ENCODE results near the gene HNRNPF.

Gene HNRNPF

DNA sequence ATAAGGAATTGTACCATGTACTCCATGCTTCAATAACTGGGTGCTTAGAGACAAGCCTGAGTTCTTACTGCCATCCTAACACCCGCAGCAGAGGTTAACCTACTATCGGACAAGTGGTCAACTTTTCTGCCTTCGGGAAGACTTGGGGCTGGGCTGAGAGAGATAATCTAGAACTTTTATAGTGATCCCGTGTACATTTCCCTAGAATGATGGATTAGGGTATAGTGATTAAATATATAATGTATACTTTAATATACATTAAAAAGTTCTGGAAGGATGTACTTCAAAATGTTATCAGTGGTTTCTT, 12.2 kb upstream of the HNRNPF start:
- no peak for DNase-seq (ENCODE audit: low read depth in 2 of 2)

DNA sequence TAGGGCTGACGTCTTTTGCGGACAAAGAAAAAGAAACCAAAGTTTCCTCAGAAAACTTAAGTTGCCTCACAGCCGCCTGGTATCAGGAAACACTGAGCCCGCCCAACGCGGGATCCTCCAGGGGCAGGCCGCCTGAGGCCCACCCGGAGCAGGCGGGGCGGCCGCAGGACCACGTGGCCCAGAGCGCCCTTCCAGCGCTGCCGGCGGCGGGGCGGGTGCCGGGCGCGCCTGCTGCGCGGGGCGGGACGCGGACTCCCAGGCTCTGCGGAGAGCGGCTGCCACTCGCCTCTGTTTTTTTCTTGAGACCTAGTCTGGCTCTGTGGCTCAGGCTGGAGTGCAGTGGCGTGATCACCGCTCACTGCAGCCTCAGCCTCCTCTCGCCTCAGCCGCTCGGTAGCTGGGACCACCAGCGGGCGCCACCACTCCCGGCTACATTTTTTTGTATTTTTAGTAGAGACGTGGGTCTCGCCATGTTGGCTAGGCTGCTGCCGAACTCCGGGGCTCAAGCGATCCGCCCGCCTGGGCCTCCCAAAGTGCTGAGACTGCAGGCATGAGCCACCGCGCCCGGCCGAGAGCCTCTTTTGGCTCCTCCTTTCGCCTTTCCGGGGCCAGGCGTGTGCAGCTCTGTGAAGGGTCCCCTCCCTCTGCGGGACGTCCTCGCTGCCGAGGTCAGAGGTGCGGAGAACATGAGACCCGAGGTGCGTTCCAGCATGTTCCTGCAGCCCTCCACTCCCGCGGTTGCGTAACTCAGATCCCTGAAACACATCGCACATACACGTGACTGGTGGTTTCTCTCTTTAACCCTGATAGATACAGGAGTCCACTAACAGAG, 11.6 kb upstream of the HNRNPF start:
- peak; percentile 85 to 91 for DNase-seq (ENCODE audit: low read depth in 2 of 2)

DNA sequence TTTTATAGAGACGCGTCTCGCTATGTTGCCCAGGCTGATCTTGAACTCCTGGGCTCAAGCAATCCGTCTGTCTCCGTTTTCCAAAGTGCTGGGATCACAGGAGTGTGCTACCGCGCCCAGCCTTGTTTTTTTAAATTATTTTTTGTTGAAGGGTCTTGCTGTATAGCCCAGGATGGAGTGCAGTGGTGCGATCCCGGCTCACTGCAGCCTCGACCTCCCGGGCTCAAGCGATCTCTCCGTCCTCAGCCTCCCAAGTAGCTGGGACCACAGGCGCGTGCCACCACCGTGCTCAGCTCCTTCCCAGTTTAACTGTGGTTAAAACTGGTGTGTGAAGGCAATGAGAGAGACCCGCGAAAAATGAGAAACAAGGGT, 11.0 kb upstream of the HNRNPF start:
- DNase-seq (ENCODE audit: low read depth in 2 of 2): no peak

DNA sequence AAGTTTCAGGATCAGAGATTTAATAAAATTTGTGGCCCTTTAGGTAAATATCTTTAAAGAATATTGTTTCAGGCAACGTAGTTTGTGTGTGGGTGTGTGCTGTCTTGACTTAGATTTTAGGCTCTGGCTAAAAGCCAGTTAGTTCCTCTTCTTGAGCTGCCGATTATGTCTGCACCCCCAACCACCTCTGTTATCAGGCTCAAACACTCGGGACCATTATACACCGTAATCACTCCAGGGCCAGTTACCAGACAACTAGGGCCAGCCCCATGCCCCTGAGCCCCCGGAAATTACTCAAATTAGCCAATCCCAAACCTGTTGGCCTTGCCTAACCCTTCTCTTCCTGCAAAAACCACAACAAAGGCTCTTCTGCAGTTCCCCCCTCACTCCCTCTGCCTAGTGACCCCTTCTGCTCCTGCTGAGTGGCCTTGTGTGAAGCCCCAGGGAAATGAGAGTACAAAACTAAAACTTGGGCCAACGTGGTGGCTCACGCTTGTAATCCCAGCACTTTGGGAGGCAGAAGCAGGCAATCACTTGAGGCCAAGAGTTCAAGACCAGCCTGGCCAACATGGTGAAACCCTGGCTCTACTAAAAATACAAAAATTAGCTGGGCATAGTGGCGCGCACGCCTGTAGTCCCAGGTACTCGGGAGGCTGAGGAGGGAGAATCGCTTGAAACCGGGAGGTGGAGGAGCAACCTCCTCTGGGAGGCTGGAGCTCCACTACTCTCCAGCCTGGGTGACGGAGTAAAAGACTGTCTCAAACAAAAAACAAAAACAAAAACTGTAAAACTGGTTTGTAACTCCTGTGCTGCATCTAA, 9.2 kb upstream of the HNRNPF start:
- peak in 1 of 2 donors; percentile 53 for DNase-seq (ENCODE audit: low read depth in 2 of 2)

DNA sequence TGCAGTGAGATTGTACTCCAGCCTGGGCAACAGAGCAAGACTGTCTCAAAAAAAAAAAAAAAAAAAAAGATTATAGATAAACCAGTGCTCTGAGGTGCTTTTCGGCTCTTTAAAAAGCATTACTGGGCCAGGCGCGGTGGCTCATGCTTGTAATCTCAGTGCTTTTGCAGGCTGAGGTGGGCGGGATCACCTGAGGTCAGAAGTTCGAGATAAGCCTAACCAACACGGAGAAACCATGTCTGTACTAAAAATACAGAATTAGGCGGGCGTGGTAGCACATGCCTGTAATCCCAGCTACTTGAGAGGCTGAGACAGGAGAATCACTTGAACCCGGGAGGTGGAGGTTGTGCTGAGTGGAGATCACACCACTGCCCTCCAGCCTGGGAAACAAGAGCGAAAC, 6.6 kb upstream of the HNRNPF start:
- no peak for DNase-seq (ENCODE audit: low read depth in 2 of 2)

DNA sequence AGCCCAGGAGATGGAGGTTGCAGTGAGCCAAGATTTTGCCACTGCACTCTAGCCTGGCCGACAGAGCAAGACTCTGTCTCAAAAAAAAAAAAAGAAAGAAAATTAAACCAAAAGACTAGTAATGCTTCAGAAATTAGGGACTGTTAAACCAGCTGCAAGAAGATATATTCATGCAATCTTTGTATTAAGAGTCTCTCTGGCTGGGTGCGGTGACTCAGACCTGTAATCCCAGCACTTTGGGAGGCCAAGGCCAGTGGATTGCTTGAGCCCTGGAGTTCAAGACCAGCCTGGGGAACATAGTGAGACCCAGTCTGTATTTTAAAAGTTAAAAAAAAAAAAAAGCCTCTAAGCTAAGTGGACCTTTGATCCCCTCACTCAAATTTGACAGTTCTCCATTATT, 2.5 kb upstream of the HNRNPF start:
- DNase-seq (ENCODE audit: low read depth in 2 of 2): no peak

DNA sequence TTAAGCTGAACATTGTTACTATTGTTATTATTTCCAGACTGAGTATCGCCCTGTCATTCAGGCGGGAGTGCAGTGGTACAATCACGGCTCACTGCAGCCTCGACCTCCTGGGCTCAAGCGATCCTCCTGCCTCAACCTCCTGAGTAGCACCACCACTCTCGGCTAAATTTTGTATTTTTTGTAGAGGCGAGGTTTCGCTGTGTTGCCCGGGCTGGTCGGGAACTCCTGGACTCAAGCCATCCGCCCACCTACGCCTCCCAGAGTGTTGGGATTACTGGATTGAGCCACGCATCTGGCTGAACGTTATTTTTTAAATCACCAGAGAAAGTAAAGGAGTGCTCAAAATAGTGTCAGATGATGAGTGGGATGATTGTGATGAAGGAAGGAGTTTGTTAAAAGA, 1.4 kb upstream of the HNRNPF start:
- DNase-seq (ENCODE audit: low read depth in 2 of 2): no peak

DNA sequence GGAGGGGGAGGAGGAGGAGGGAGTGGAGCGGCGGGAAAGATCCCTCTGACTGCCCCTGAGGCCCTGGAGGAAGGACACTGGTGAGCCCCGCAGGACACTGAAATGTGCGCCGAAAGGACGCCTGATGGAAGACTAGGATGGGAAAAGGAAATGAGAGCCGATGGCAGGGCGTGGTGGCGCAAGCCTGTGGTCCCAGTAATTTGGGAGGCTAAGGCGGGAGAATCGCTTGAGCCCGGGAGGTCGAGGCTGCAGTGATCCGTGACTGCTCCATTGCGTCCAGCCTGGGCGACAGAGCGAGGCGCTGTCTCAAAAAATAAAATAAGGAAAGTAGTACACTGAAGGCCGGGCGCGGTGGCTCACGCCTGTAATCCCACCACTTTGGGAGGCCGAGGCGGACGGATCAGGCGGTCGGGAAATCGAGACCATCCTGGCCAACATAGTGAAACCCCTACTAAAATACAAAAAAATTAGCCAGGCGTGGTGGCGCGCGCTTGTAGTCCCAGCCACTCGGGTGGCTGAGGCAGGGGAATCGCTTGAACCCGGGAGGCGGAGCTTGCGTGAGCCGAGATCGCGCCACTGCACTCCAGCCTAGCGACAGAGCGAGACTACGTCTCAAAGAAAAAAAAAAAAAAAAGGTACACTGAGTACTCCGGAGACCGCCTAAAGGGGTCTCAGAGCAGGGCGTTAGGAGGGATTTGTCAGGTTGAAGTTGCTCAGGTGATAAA, 561 bp upstream of the HNRNPF start:
- peak; percentile 48 to 69 for DNase-seq (ENCODE audit: low read depth in 2 of 2)

DNA sequence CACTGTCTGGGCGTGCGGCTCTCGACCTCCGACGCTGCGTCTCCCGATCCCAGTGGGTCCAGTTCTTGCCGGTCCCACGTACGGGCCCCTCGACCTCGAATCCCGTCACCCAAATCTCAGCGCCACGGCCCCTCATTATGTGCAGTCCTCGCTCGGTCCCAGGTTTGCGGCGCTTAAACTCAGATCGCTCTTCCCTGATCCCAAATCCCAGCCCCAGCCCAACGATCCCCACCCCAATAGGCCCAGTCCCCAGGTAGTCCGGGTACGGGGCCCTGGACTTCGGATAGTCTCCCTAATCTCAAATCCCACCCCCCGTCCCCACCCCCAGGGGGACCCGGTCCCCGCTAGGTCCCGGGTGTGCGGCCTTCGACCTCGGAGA, 666 bp downstream of the HNRNPF start:
- no peak for DNase-seq (ENCODE audit: low read depth in 2 of 2)

DNA sequence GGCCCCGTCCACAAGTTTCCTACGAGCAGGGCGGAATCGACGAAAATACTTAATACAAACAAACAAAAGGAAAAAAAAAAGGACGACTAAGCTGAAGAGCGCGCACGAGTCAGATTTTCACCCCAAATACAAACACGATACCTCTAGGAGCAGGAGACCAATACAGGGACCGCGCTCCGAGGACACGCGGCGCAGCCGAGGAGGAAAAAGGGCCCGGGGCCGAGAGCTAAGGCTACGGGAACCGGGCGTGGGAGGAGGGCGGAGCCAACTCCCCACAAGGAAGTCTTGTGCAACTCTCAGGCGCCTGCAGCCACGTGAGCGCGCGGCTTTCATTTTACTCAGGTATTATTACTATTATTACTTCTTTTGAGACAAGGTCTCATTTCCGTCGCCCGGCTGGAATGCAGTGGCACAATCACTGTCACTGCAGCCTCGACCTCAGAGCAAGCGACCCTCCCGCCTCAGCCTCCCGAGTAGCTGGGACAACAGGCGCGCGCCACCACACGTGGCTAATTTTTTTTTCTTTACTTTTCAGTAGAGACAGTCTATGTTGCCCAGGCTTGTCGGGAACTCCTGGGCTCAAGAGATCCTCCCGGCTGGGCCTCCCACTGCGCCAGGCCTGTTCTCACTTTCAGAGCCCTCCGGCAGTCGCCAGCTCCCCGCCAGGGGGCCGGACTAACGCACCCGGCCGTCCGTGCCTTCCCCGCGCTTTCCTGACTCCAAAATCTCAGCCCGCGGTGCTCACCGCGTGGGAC, 1.2 kb downstream of the HNRNPF start:
- peak; percentile 85 for DNase-seq (ENCODE audit: low read depth in 2 of 2)

DNA sequence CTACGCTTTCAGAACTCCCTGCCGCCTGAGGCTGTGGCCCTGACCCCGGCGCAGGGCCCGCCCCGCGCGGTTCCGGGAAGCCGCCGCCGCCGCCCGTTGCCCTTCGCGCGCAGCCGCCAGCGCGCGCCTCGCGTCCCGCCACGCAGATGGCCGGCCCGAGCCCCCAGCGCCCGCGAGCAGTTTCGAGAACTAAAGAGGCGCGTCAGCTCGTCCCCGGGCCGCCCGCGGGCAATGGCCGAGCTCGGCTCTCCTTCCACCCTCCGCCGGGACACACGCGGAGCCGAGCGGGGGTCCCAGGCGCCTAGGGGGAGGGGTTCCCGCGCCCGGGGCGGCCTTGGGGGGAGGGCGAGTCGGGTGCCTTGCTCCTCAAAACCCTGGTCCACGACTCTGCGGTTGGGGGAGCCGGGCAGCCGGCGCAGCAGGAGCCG, 1.8 kb downstream of the HNRNPF start:
- DNase-seq (ENCODE audit: low read depth in 2 of 2): peak in 1 of 2 donors; percentile 46

DNA sequence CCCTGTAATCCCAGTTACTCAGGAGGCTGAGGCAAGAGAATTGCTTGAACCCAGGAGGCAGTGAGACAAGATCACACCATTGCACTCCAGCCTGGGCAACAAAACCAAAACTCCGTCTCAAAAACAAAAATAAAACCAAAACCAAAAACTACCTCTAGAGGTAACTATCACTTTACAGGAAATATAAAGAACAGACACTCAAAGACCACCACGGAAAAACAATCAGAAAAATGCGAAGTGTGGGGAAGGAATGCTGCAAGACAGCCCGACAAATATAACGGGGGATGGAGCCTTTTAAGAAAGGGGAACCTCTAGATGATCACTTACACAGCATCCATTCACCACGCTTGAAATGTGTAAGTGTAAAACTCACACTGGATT, 4.3 kb downstream of the HNRNPF start:
- DNase-seq (ENCODE audit: low read depth in 2 of 2): no peak

DNA sequence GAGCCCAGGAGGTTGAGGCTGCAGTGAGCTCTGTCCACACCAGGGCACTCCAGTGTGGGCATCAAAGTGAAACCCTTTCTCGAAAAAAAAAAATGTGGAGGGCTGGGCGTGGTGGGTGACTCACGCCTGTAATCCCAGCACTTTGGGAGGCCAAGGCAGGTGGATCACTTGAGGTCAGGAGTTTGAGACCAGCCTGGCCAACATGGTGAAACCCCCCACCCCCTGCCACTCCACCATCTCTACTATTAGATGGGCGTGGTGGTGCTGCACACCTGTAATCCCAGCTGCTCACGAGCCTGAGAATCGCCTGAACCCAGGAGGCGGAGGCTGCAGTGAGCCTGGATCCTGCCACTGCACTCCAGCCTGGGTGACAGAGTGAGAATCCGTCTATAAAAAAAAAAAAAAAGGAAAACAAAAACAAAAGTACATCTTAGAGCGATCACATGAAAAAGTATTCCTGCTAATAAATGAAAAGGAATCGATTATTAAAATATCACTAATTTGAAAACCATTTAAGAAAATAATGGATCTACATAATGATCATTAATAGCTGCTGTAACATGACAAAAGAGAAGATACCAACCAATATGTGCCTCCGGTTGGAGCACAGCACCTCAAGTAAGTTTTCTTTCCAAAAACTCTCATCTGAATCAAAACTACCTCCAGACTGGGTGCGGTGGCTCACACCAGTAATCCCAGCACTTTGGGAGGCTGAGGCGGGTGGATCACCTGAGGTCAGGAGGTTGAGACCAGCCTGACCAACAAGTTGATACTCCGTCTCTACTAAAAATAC, 4.9 kb downstream of the HNRNPF start:
- DNase-seq (ENCODE audit: low read depth in 2 of 2): no peak

DNA sequence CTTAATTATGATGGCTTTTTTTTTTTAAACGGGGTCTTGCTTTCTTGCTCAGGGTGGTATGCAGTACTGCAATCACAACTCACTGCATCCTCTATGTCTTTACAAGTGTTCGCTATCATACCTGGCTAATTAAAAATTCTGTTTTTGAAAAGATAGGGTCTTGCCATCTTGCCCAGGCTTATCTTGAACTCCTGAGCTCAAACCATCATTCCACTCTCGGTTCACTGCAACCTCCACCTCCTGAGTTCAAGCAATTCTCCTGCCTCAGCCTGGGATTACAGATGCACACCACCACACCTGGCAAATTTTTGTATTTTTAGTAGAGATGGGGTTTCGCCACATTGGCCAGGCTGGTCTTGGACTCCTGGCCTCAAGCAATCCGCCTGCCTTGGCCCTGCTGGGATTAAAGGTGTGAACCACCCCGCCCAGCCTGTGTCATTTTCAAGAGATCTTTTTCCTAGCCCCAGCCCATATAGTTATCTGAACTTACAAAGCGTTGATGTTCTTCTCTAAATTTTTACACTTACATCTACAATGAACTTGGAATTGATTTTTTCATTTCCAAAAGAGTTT, 6.0 kb downstream of the HNRNPF start:
- DNase-seq (ENCODE audit: low read depth in 2 of 2): no peak

DNA sequence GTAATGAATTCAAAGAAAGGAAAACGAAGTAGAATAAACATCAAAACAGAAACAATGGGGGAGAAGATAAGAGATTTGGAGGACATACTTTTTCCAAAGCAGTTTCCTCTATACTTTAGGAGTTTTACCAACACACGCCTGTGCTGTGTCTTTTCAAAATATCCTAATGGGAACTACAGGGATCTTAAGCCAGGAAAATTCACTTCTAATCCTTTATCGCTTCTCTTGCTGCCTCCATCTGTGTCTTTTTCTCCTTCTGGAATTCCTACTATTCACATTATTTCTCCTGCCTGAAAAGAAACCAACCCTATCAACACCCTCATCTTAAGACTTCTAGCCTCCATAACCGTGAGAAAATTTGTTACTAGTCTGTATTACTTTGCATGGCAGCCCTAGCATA, 6.8 kb downstream of the HNRNPF start:
- DNase-seq (ENCODE audit: low read depth in 2 of 2): no peak

DNA sequence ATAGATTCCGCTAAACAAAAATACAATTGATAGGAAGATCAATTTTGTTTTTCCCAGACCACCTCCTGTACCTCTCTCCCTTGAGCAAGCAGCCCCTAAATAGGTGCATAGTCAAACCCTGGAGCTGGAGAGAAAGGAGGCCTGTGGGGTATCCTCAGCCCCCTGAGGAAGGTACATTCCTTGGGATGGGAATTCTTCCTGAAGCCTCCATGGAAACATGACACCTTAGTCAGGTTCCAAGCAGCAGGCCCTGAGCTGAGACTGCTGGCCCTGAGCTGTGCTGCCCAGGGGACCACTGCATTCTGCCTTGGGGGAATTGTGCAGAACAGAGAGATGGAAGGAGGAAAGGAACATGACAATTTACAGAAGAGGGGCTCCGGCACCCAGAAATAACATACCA, 7.4 kb downstream of the HNRNPF start:
- no peak for DNase-seq (ENCODE audit: low read depth in 2 of 2)

DNA sequence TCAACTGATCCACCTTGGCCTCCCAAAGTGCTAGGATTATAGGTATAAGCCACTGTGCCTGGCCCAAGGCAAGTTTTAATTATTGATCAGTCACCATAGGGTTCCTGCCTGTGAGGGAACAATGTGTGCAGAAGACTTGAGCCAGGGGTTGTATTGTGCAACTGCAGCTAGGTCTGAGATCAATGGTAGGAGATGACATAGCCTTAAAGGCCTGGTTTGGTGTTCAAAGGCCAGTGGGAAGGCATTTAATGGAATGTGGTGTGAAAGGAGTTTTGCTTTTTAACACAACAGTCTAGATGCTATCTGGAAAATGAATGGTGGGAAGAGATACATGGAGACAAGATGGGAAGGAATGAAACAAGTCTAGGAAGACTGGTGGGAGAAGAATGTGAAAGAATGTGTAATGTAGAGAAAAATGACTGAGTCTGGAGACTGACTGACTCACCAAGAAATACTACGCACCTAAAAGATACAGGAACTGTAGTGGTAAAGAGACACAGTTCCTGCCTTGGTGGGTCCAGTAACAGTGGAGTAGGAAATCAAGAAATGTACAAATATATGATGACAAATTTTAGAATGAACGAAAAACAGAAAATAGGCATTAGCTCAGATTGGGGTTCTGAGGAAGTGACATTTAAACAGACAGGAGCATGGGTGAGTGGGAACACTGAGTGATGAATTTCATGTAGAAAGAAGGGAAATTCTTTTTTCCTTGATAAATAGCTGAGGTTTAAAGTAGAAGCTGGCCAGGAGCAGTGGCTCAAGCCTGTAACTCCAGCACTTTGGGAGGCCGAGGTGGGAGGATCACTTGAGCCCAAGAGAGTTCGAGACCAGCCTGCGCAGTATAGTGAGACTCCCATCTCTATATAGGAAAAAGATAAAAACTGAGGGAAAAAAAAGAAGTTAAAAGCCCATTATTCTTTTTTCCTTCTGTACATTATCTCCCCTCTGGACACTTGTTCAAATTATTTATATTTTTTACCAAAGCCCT, 9.4 kb downstream of the HNRNPF start:
- no peak for DNase-seq (ENCODE audit: low read depth in 2 of 2)

DNA sequence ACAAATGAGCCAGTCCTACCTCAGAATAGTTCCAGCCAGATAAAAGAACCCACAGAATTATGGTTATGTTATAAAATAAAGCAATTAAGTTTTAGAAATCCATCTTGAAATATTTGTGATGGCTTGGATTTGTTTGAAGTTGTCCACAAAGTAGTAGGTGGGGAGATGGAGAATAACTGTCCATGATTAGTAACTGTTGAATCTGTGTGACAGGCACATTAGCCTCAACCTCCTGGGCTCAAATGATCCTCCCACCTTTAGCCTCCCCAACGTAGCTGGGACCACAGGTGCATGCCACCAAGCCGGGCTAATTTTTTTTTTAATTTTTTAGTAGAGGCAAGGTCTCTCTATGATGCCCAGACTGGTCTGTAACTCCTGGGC, 10.1 kb downstream of the HNRNPF start:
- no peak for DNase-seq (ENCODE audit: low read depth in 2 of 2)

DNA sequence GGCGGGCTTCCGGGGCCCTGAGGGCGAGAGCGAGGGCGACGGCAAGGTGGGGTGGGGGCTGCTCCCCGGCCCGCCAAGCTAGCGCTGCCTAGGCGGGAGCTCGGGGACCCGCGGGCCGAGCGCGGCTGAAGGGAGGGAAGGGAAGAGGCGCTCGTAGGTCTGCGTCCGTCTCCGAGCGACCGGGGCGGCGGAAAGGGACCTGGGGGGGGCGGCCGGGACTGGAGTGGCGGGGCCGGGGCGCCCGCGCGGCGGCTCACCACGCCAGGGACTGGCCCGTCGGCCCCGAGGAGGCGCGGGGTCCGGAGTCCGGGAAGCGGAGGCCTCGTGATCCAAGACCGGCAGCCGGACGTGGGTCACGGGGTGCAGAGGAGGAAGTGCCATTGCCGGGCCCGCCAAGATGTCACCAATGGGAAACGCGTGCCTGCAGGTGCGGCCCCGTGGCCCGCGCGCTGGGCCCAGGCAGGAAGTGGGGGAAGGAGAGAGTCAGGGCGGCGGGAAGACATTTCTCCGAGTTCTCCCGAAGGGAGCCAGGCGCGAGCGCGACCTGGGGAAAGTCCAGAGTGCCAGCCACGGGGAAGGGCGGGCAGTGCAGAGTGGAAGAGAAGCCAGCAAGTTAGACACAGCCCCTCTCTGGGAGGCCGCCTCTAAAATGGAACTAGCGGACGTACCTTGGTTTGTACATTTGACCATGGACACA, 11.9 kb downstream of the HNRNPF start:
- DNase-seq (ENCODE audit: low read depth in 2 of 2): peak; percentile 84 to 85

All from stimulated activated CD8-positive, alpha-beta memory T cell treated with anti-CD3 and anti-CD28 coated beads, Interleukin-15, amount 100 ng/mL, for 48 hours (primary cell).